ENCODE results near the gene TRAPPC4. TPM values are rescaled to one million over a fixed set of nuclear protein-coding genes. Genes with fewer than 3 reads are reported as not detected.

TRAPPC4 gene
- total RNA-seq = 100 to 1,000 TPM in 1 of 2 donors, 10 to 100 TPM in 1; 56.8 to 101 TPM

DNA sequence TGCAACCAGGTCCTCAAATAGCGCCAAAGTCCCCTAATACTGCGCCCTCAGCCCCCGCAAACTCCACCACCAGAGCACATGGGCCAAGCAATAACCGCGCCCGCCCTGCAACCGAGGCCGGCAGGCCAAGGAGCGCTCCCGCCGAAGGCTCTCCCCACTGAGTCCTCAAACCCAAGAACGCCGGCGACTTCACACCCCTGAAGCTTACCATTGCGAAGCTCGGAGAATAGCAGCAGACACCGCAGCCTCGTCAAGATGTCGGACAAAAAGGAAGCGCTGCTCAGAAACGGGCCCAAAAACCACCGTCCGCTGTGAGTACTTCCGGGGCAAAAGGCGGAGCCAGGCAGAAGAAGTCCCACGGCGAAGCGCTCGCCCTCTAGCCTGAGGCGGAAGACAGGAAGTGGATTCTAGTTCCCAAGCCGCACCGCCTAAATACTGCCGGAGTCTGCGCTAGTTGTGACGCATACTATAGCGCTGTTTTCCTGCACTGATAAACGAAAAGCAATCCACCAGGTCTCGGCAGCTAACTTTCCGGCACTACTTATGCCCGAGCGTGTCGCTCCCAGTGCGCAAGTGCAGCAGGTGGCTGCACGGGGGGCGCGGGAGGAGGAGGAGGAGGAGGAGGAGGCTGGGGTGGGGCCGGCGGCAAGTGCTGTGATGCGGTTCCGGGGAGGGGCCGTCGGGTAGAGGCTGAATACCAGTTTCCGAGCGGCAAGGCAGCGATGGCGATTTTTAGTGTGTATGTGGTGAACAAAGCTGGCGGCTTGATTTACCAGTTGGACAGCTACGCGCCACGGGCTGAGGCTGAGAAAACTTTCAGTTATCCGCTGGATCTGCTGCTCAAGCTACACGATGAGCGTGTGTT lies at the start of gene TRAPPC4, which contains the start of gene RPS25:
Gene TRAPPC4, plus strand, starts transcription at position 693 of the 865 bp plus-strand sequence. Its CDS starts 30 bp downstream, at position 723.
Gene RPS25, minus strand, starts transcription at position 270 of the 865 bp plus-strand sequence. Its CDS starts 59 bp downstream, at position 211.

DNA sequence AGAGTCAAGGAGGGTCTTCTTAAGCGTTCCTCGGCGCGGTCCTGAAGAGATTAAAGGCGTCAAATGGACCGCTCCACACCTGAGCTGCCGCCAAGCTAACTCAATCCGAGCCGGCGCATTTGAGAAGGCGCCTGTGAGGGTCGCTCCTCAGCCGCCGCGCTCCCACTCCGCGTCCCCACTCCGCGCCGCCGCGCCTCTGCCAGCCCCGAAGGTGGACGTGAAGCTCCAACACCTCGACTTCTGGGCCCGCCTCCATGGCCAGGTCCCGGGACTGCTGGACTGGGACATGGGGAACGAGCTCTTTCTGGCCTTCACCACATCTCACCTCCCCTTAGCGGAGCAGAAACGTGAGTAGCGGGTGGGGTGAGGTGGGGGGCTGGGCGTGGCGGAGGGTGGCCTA lies 46.9 kb upstream of the TRAPPC4 start, which contains the start of gene FOXR1:
Gene FOXR1, plus strand, starts transcription at position 116 of the 400 bp plus-strand sequence. Its CDS starts 171 bp downstream, at position 287.

GRCh38 chr11:118997627-118998387 lies 20.8 kb upstream of the TRAPPC4 start, which contains the start of gene CENATAC:
Gene CENATAC, plus strand, starts transcription at chr11:118998138. Its CDS starts 60 bp downstream, at chr11:118998198.

DNA sequence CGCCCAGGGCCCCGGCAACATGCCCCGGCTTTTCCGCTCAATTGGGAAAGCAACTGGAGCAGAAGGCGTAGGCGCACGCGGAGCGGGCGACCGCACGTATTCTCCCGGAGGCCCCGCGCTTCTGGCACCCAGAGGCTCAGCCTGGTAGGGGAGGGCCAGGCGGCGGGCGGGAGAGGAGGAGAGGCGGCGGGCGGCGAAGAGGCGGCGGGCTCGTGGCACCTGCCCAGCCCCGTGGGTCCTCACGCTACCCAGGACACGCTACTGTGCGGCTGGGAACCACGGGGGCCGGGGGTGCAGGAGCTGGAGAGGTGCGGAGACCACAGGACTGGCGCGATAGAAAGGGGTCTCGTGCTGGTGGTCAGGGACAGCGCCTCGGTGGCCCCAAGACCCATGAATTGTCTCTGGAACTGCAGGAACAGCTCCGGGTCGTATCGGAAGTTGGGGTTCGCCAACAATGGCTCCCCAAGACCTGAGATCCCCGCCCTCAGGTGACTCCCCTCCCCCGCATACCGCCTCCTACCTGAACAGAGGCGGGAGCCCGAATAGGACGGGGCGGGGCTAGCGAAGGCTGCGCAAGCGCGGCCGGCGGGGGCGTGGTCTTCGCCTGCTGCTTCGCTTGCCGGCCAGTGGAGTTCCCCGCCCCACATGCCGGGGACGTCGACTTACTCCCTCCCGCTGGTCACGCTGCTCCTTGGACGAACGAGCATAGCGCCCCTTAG lies 11.9 kb downstream of the TRAPPC4 start, which contains the start of gene SLC37A4:
Gene SLC37A4, minus strand, starts transcription at position 549 of the 719 bp plus-strand sequence.

DNA sequence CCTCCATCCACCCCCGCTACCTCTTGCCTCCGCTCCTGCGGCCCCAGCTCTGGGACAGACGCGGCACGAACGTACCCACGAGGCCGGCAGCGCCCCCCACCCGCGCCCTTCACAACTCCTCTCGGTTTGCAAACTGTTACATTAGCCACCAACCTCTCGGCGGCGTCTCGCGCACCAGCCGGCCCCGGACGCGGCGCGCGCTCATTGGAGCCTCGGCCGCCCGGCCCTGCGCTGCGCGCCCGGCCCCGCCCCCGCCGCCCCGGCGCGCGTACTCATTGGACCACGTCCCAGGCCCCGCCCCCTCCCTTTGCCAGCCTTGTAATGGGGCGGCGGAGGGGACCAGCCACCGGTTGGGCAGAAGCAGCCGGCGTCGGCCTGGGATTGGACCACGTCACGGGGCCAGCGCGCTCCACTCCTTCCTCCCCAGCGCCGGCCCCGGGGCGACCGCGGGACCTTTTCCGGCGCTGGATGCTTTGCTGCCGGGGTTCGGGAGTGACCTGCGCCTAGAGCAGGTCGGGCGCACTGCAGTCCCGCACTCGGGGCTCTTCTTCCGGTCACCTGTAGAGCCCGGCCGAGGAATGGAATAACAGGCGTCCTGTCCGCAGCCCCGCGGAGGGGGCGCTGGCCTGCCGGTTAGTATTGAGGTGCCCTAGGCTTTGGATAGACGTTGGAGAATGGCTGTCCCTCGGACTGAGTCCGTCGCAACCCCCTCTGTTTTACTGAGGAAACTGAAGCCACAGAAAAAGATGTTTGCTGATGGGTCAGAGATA lies 38.6 kb downstream of the TRAPPC4 start, which contains the start of gene HYOU1:
Gene HYOU1, minus strand, starts transcription at position 206 of the 770 bp plus-strand sequence. CDS start 1,045 bp downstream, outside the sequence.

GRCh38 chr11:119067371-119068222 lies 49.0 kb downstream of the TRAPPC4 start, which contains the start of gene VPS11:
Gene VPS11, plus strand, starts transcription at chr11:119067818. Its CDS starts 6 bp downstream, at chr11:119067824.

Small RNAs within 50 kb of the gene (small RNA-seq; reads per million reads assigned to genes)
- 0 reads per million in 2 donors for gene AP003392.2
- gene RF00017 = 0 reads per million in 2 donors
- 0 reads per million in 2 donors for gene RF00019

Other genes starting within 250 kb of the TRAPPC4 start
- 10 to 100 TPM; 73.3 to 74.7 TPM for gene DDX6, start 227.6 kb upstream of the TRAPPC4 start, total RNA-seq
- gene CXCR5, start 134.9 kb upstream of the TRAPPC4 start, total RNA-seq = not detected
- 10 to 100 TPM in 1 of 2 donors, 1 to 10 TPM in 1; 6.9 to 10.7 TPM for gene BCL9L, start 92.8 kb upstream of the TRAPPC4 start, total RNA-seq
- not detected for gene UPK2, start 62.5 kb upstream of the TRAPPC4 start, total RNA-seq
- gene FOXR1, start 47.0 kb upstream of the TRAPPC4 start, total RNA-seq = not detected
- 10 to 100 TPM; 18.6 to 28.2 TPM for gene CENATAC, start 20.6 kb upstream of the TRAPPC4 start, total RNA-seq
- 100 to 1,000 TPM; 853 to 862 TPM for gene RPS25, start 423 bp upstream of the TRAPPC4 start, total RNA-seq
- gene SLC37A4, start 12.1 kb downstream of the TRAPPC4 start, total RNA-seq = 10 to 100 TPM; 24.1 to 35.0 TPM
- 100 to 1,000 TPM in 1 of 2 donors, 10 to 100 TPM in 1; 95.0 to 180 TPM for gene HYOU1, start 38.4 kb downstream of the TRAPPC4 start, total RNA-seq
- 10 to 100 TPM; 39.6 to 47.8 TPM for gene VPS11, start 49.1 kb downstream of the TRAPPC4 start, total RNA-seq
- 10 to 100 TPM; 15.8 to 18.3 TPM for gene HMBS, start 66.1 kb downstream of the TRAPPC4 start, total RNA-seq
- gene DPAGT1, start 83.1 kb downstream of the TRAPPC4 start, total RNA-seq = 10 to 100 TPM; 30.6 to 35.3 TPM
- 1 to 10 TPM; 7.2 to 8.0 TPM for gene C2CD2L, start 88.6 kb downstream of the TRAPPC4 start, total RNA-seq
- 10 to 100 TPM; 16.0 to 20.0 TPM for gene HINFP, start 102.8 kb downstream of the TRAPPC4 start, total RNA-seq
- under 1 TPM; 0.33 to 0.34 TPM for gene ABCG4, start 130.3 kb downstream of the TRAPPC4 start, total RNA-seq
- 10 to 100 TPM; 17.0 to 22.4 TPM for gene NLRX1, start 150.0 kb downstream of the TRAPPC4 start, total RNA-seq
- under 1 TPM in 1 of 2 donors, not detected in 1; 0.69 TPM for gene NHERF4, start 166.7 kb downstream of the TRAPPC4 start, total RNA-seq
- gene CBL, start 187.6 kb downstream of the TRAPPC4 start, total RNA-seq = 10 to 100 TPM; 11.7 to 17.0 TPM

Data from melanocyte of skin (primary cell).